Measurements from ENCODE around the gene GDPD4. TPM values are rescaled to one million over a fixed set of nuclear protein-coding genes. Genes with fewer than 3 reads are reported as not detected.

Gene GDPD4
- total RNA-seq, 1 donor from 2014 or later: not detected

GRCh38 chr11:77179681-77180080 lies 121.8 kb downstream of the GDPD4 start:
- H3K4me3 Mint-ChIP-seq (ENCODE audit: unreplicated experiment): no peak overlapping the region
- peaks cover 4% of the 10 kb centered on the region for H3K9me3 Mint-ChIP-seq (ENCODE audit: unreplicated experiment)
- H3K27me3 Mint-ChIP-seq (ENCODE audit: unreplicated experiment): peaks cover 12% of the 10 kb centered on the region

GRCh38 chr11:77179048-77179447 lies 122.4 kb downstream of the GDPD4 start:
- H3K27me3 Mint-ChIP-seq (ENCODE audit: unreplicated experiment): peaks cover 10% of the 10 kb centered on the region
- DNase-seq (ENCODE audit: extremely low spot score, unreplicated experiment): no peak
- TF ChIP-seq, protein P1, sequence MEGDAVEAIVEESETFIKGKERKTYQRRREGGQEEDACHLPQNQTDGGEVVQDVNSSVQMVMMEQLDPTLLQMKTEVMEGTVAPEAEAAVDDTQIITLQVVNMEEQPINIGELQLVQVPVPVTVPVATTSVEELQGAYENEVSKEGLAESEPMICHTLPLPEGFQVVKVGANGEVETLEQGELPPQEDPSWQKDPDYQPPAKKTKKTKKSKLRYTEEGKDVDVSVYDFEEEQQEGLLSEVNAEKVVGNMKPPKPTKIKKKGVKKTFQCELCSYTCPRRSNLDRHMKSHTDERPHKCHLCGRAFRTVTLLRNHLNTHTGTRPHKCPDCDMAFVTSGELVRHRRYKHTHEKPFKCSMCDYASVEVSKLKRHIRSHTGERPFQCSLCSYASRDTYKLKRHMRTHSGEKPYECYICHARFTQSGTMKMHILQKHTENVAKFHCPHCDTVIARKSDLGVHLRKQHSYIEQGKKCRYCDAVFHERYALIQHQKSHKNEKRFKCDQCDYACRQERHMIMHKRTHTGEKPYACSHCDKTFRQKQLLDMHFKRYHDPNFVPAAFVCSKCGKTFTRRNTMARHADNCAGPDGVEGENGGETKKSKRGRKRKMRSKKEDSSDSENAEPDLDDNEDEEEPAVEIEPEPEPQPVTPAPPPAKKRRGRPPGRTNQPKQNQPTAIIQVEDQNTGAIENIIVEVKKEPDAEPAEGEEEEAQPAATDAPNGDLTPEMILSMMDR (IDR thresholded peaks at IDR 0.05): no peak
- H3K4me1 Mint-ChIP-seq (ENCODE audit: unreplicated experiment): peaks cover 2% of the 10 kb centered on the region
- H3K36me3 Mint-ChIP-seq (ENCODE audit: unreplicated experiment): no peaks in the 10 kb centered on the region
- peaks cover 4% of the 10 kb centered on the region for H3K9me3 Mint-ChIP-seq (ENCODE audit: unreplicated experiment)
- no peak overlapping the region for H3K4me3 Mint-ChIP-seq (ENCODE audit: unreplicated experiment)
- H3K27ac Mint-ChIP-seq (ENCODE audit: unreplicated experiment): no peak overlapping the region

More at GRCh38 chr11:77179681-77180080, 121.8 kb downstream of the GDPD4 start:
- TF ChIP-seq, protein P1 (IDR thresholded peaks at IDR 0.05): no peak
- no peaks in the 10 kb centered on the region for H3K36me3 Mint-ChIP-seq (ENCODE audit: unreplicated experiment)
- no peak overlapping the region for H3K27ac Mint-ChIP-seq (ENCODE audit: unreplicated experiment)
- DNase-seq (ENCODE audit: extremely low spot score, unreplicated experiment): no peak
- peaks cover 2% of the 10 kb centered on the region for H3K4me1 Mint-ChIP-seq (ENCODE audit: unreplicated experiment)

GRCh38 chr11:77178150-77178549 lies 123.3 kb downstream of the GDPD4 start:
- no peak overlapping the region for H3K27ac Mint-ChIP-seq (ENCODE audit: unreplicated experiment)

GRCh38 chr11:77176996-77177395 lies 124.5 kb downstream of the GDPD4 start:
- Mint-ChIP-seq H3K27me3 (ENCODE audit: unreplicated experiment) (no peaks in the 10 kb centered on the region), H3K4me3 (ENCODE audit: unreplicated experiment) (no peak overlapping the region), H3K36me3 (ENCODE audit: unreplicated experiment) (no peaks in the 10 kb centered on the region), H3K4me1 (ENCODE audit: unreplicated experiment) (peaks cover 2% of the 10 kb centered on the region), H3K9me3 (ENCODE audit: unreplicated experiment) (peaks cover 4% of the 10 kb centered on the region), H3K27ac (ENCODE audit: unreplicated experiment) (no peak overlapping the region)
- no peak for DNase-seq (ENCODE audit: extremely low spot score, unreplicated experiment)
- TF ChIP-seq, protein P1 (IDR thresholded peaks at IDR 0.05): no peak

More at GRCh38 chr11:77178150-77178549, 123.3 kb downstream of the GDPD4 start:
- no peak for DNase-seq (ENCODE audit: extremely low spot score, unreplicated experiment)
- Mint-ChIP-seq H3K27me3 (ENCODE audit: unreplicated experiment) (peaks cover 2% of the 10 kb centered on the region), H3K4me3 (ENCODE audit: unreplicated experiment) (no peak overlapping the region), H3K9me3 (ENCODE audit: unreplicated experiment) (peaks cover 4% of the 10 kb centered on the region), H3K4me1 (ENCODE audit: unreplicated experiment) (peaks cover 2% of the 10 kb centered on the region), H3K36me3 (ENCODE audit: unreplicated experiment) (no peaks in the 10 kb centered on the region)
- TF ChIP-seq, protein P1 (IDR thresholded peaks at IDR 0.05): no peak

GRCh38 chr11:77175869-77176539 lies 125.5 kb downstream of the GDPD4 start:
- Mint-ChIP-seq H3K36me3 (ENCODE audit: unreplicated experiment) (no peaks in the 10 kb centered on the region), H3K27ac (ENCODE audit: unreplicated experiment) (no peak overlapping the region), H3K9me3 (ENCODE audit: unreplicated experiment) (peaks cover 4% of the 10 kb centered on the region), H3K27me3 (ENCODE audit: unreplicated experiment) (no peaks in the 10 kb centered on the region), H3K4me1 (ENCODE audit: unreplicated experiment) (peaks cover 2% of the 10 kb centered on the region), H3K4me3 (ENCODE audit: unreplicated experiment) (no peak overlapping the region)
- DNase-seq (ENCODE audit: extremely low spot score, unreplicated experiment): no peak
- TF ChIP-seq, protein P1 (IDR thresholded peaks at IDR 0.05): no peak
